GM12878 (cell line): ENCODE measurements around the gene CLDN19. TPM values are rescaled to one million over a fixed set of nuclear protein-coding genes. Genes with fewer than 3 reads are reported as not detected.
A peak's percentile ranks its signal among the peaks of the same experiment; 100 is the strongest.

Source experiments
- ATAC-seq: fragments of 200-7000 bp; cut with Tn5 transposase; 3 replicates; pipeline ENCODE4 v1.9.1; 2020; ENCODE audit warnings: mild to moderate bottlenecking, moderate library complexity
- BruUV-seq: library from RNA; stranded (reverse); fragments of 400-500 nt; replicated peaks from 2 replicates; lab custom pipeline; 2021; lab: Mats Ljungman, UMichigan
- CTCF ChIA-PET: fragments of 300-600 bp; sonication (Branson Sonifier 250); formaldehyde crosslinking; extraction: SDS; loops from one replicate; lab custom pipeline; 2021; ENCODE audit warnings: inconsistent platforms; lab: Yijun Ruan, JAX
- POLR2A ChIA-PET: fragments of 350-600 bp; formaldehyde crosslinking; extraction: SDS; loops from one replicate; lab custom pipeline; 2021; ENCODE audit warnings: inconsistent platforms; lab: Charles Lee
- RAD21 ChIA-PET: fragments of 300-600 bp; sonication (Branson Sonifier 250); formaldehyde crosslinking; loops from one replicate; lab custom pipeline; 2023; ENCODE audit warnings: antibody characterized with exemption; ENCODE audit not compliant: unreplicated experiment; lab: Charles Lee
- SMC1A ChIA-PET: fragments of 300-600 bp; sonication (Branson Sonifier 250); formaldehyde crosslinking; loops from one replicate; lab custom pipeline; 2023; ENCODE audit not compliant: unreplicated experiment, uncharacterized antibody; lab: Charles Lee
- DNase-seq: peaks from one replicate; pipeline ENCODE4 v3.0.0-alpha.2; 2011; ENCODE audit warnings: low read depth, low spot score
- FAIRE-seq: peaks from 3 replicates; lab custom pipeline; 2011; peaks lifted over from hg19 to GRCh38; lab: Jason Lieb, UNC
- H2AFZ ChIP-seq: 2 replicates; pipeline ENCODE4 v1.6.0; 2011; ENCODE audit warnings: low read depth, low read length, control low read depth; ENCODE audit not compliant: control insufficient read depth
- H3K27ac ChIP-seq: 2 replicates; pipeline ENCODE4 v1.5.1; 2011; ENCODE audit warnings: control low read depth; ENCODE audit not compliant: control insufficient read depth, insufficient read depth
- H3K27me3 ChIP-seq, 2 experiments: replicated peaks in 1 of 2; 2 replicates each; pipeline versions ENCODE4 v1.6.0 to v1.6.1; 2011; ENCODE audit warnings: low read length in 1 of 2; ENCODE audit not compliant: control insufficient read depth in 2 of 2, insufficient read depth in 2 of 2
- H3K36me3 ChIP-seq, 2 experiments: 2 replicates each; pipeline ENCODE4 v1.5.1; 2011; ENCODE audit warnings: low read length in 1 of 2; ENCODE audit not compliant: control insufficient read depth in 2 of 2, insufficient read depth in 2 of 2
- H3K4me1 ChIP-seq: 2 replicates; pipeline ENCODE4 v1.6.1; 2011; ENCODE audit warnings: mild to moderate bottlenecking, low read length, moderate library complexity, mixed read lengths; ENCODE audit not compliant: control insufficient read depth, insufficient read depth
- H3K4me2 ChIP-seq: 2 replicates; pipeline ENCODE4 v1.6.0; 2011; ENCODE audit warnings: control low read depth; ENCODE audit not compliant: control insufficient read depth, insufficient read depth
- H3K4me3 ChIP-seq: fragments of 200-600 bp; sonication (generic); 2 replicates; pipeline ENCODE4 v1.5.1; 2016
- H3K79me2 ChIP-seq: 2 replicates; pipeline ENCODE4 v1.6.0; 2011; ENCODE audit warnings: low read length; ENCODE audit not compliant: control insufficient read depth, insufficient read depth
- H3K9ac ChIP-seq: 2 replicates; pipeline ENCODE4 v1.8.0; 2011; ENCODE audit warnings: low read length, control low read depth, mixed read lengths; ENCODE audit not compliant: control insufficient read depth, insufficient read depth
- H3K9me3 ChIP-seq: replicated peaks from 3 replicates; pipeline ENCODE4 v1.5.1; 2011; ENCODE audit warnings: mild to moderate bottlenecking, low read length; ENCODE audit not compliant: control insufficient read depth, insufficient read depth
- H4K20me1 ChIP-seq: 2 replicates; pipeline ENCODE4 v1.6.0; 2011; ENCODE audit not compliant: control insufficient read depth, insufficient read depth
- CBX5 ChIP-seq: sonication (generic); IDR thresholded peaks from 2 replicates; pipeline ENCODE4 v1.6.1; 2016; ENCODE audit warnings: low read depth, moderate library complexity, mild to moderate bottlenecking, inconsistent platforms
- CHD1 ChIP-seq: IDR thresholded peaks from 2 replicates; pipeline ENCODE4 v1.6.1; 2012; ENCODE audit warnings: low read depth, low read length, improper control_type of control experiment
- HSF1 ChIP-seq: fragments of 150-350 bp; IDR thresholded peaks from 2 replicates; pipeline ENCODE4 v1.6.1; 2014; ENCODE audit warnings: mild to moderate bottlenecking, low read depth, low read length
- KAT2A ChIP-seq: conservative IDR thresholded peaks from 2 replicates; pipeline ENCODE4 v1.6.1; 2011; ENCODE audit warnings: low read depth, low read length; ENCODE audit not compliant: control insufficient read depth
- MAX ChIP-seq: IDR thresholded peaks from 2 replicates; pipeline ENCODE4 v1.6.1; 2012; ENCODE audit warnings: low read depth, low read length, improper control_type of control experiment
- NBN ChIP-seq: fragments of 450-650 bp; IDR thresholded peaks from 2 replicates; pipeline ENCODE4 v1.6.1; 2016
- NR2C1 ChIP-seq: fragments of 450-650 bp; IDR thresholded peaks from 2 replicates; pipeline ENCODE4 v1.6.1; 2017; ENCODE audit warnings: antibody characterized with exemption, mild to moderate bottlenecking, moderate library complexity
- PBX3 ChIP-seq: IDR thresholded peaks from 2 replicates; pipeline ENCODE4 v1.6.1; 2011; ENCODE audit warnings: mild to moderate bottlenecking, low read depth, low read length, moderate library complexity; ENCODE audit not compliant: insufficient replicate concordance
- PKNOX1 ChIP-seq: fragments of 450-650 bp; IDR thresholded peaks from 2 replicates; pipeline ENCODE4 v1.6.1; 2016; ENCODE audit warnings: mild to moderate bottlenecking
- POLR2A ChIP-seq: IDR thresholded peaks from 2 replicates; pipeline ENCODE4 v1.6.1; 2011; ENCODE audit warnings: low read depth, mild to moderate bottlenecking, low read length
- POLR2AphosphoS5 ChIP-seq: IDR thresholded peaks from 2 replicates; pipeline ENCODE4 v1.6.1; 2011; ENCODE audit warnings: mild to moderate bottlenecking, low read length, inconsistent platforms
- POU2F2 ChIP-seq: IDR thresholded peaks from 3 replicates; pipeline ENCODE4 v1.6.1; 2011; ENCODE audit warnings: low read depth, mild to moderate bottlenecking, low read length, borderline replicate concordance
- RB1 ChIP-seq: fragments of 450-650 bp; formaldehyde crosslinking; IDR thresholded peaks from 2 replicates; pipeline ENCODE4 v1.6.1; 2017; ENCODE audit warnings: mild to moderate bottlenecking, borderline replicate concordance
- RUNX3 ChIP-seq: IDR thresholded peaks from 2 replicates; pipeline ENCODE4 v1.6.1; 2012; ENCODE audit warnings: low read length, inconsistent platforms
- SMAD5 ChIP-seq: IDR thresholded peaks from 2 replicates; pipeline ENCODE4 v1.6.1; 2016; ENCODE audit warnings: antibody characterized with exemption, low read depth
- TCF12 ChIP-seq: IDR thresholded peaks from 2 replicates; pipeline ENCODE4 v1.6.1; 2011; ENCODE audit warnings: low read depth, mild to moderate bottlenecking, low read length
- TCF3 ChIP-seq: IDR thresholded peaks from 2 replicates; pipeline ENCODE4 v1.6.1; 2012; ENCODE audit warnings: low read depth, mild to moderate bottlenecking, low read length, borderline replicate concordance; ENCODE audit not compliant: insufficient read depth
- YY1 ChIP-seq: IDR thresholded peaks from 2 replicates; pipeline ENCODE4 v1.6.1; 2011; ENCODE audit warnings: low read depth, mild to moderate bottlenecking, low read length
- ZNF207 ChIP-seq: fragments of 450-650 bp; IDR thresholded peaks from 2 replicates; pipeline ENCODE4 v1.6.1; 2014; ENCODE audit warnings: antibody characterized with exemption, mild to moderate bottlenecking, borderline replicate concordance
- ZZZ3 ChIP-seq: IDR thresholded peaks from 2 replicates; pipeline ENCODE4 v1.6.1; 2011; ENCODE audit warnings: low read depth; ENCODE audit not compliant: control insufficient read depth, insufficient read length
- WGBS: methylation state at CpG from one replicate; pipeline ENCODE4 v1.1.6; 2016; ENCODE audit warnings: low lambda C conversion rate; ENCODE audit not compliant: insufficient replicate concordance, insufficient coverage; ENCODE audit errors: missing lambda C conversion rate; 5-methylcytosine and 5-hydroxymethylcytosine counted together
- in situ Hi-C: fragments of 300-500 bp; cut with MboI; formaldehyde crosslinking; loops from 9 replicates; pipeline ENCODE4 v1.14.3; 2018; ENCODE audit warnings: mixed read lengths
- intact Hi-C: fragments of 100-400 bp; cut with micrococcal nuclease; formaldehyde crosslinking; loops from one replicate; pipeline ENCODE4 v1.14.2; 2022; ENCODE audit not compliant: unreplicated experiment
- polyA plus RNA-seq, 11 experiments: library from polyadenylated mRNA; depleted of rRNA in 4 of 11; unstranded in 6 of 11; stranded (reverse) in 5 of 11; fragments of >200 nt; fragmentation: Nextera tagmentation in 4 of 11; fragmentation: Illumina TruSeq in 1 of 11; extraction: Ambion mirVana in 4 of 11; extraction: Trizol in 1 of 11; gene quantifications; 1 replicate in 1 of 11; 2 replicates in 10 of 11; pipeline versions ENCODE4 v1.2.1 to v1.2.3, GENCODE V29; 2011 to 2016; ENCODE audit warnings: inconsistent platforms in 2 of 11, missing spikeins in 2 of 11, low read depth in 1 of 11
- total RNA-seq, 4 experiments: library from RNA; depleted of rRNA in 3 of 4; stranded (reverse); fragments of >200 nt in 3 of 4; fragmentation: Illumina TruSeq in 1 of 4; extraction: Trizol in 1 of 4; gene quantifications; 2 replicates each; pipeline versions ENCODE4 v1.2.1 to v1.2.3, GENCODE V29; 2013 to 2021

Gene CLDN19
- total and polyA plus RNA-seq, 10 of the 15 experiments (the other 5 are each of a cell fraction or from before 2014, with no cell fraction given), result not detected

- peaks cover 64% of the 10 kb centered on the region for H3K79me2 ChIP-seq
- WGBS, result 1% methylated on average over 61 of the region's 82 CpGs
- TF ChIP-seq KAT2A (no peak), CBX5 (no peak), TCF12 (no peak), YY1 (peak; percentile 72), NBN (peak; percentile 72; the same call in 1 of the 2 replicates), ZNF207 (peak; percentile 47; the same call in 1 of the 2 replicates), MAX (peak; percentile 23; the same call in 1 of the 2 replicates), POU2F2 (peak; percentile 77; the same call in 2 of the 3 replicates), ZZZ3 (no peak), HSF1 (no peak), CHD1 (no peak), POLR2A (peak; percentile 99), SMAD5 (peak; percentile 84; the same call in 1 of the 2 replicates), RB1 (peak; percentile 69; the same call in 1 of the 2 replicates), RUNX3 (peak; percentile 53), PBX3 (peak; percentile 24), PKNOX1 (peak; percentile 88), TCF3 (peak; percentile 38; the same call in 1 of the 2 replicates), POLR2AphosphoS5 (peak; percentile 97), NR2C1 (no peak)
Observed at GRCh38 chr1:42766741-42767509, 26.9 kb upstream of the CLDN19 start, which contains the start of the genes C1orf50 and P3H1. C1orf50 (plus strand) TSS chr1:42767249; CDS start chr1:42767312, 63 bp downstream. P3H1 (minus strand) TSS chr1:42767028; CDS start chr1:42766971, 57 bp downstream.

More at GRCh38 chr1:42766741-42767509, 26.9 kb upstream of the CLDN19 start, which contains the start of the genes C1orf50 and P3H1:
- Histone ChIP-seq H3K9ac (peak within 1 kb of the TSS; percentile 84), H4K20me1 (no peaks in the 10 kb centered on the region), H3K4me1 (peaks cover 4% of the 10 kb centered on the region; the same call in 1 of the 2 replicates), H3K27me3 (no peaks in the 10 kb centered on the region), H3K4me3 (peak within 1 kb of the TSS; percentile 95), H3K27ac (peak within 1 kb of the TSS; percentile 84), H3K9me3 (no peaks in the 10 kb centered on the region), H3K36me3 (peaks cover 0 to 6% of the 10 kb centered on the region in 2 experiments; a peak in 1 of 4 replicates), H3K4me2 (peak within 1 kb of the TSS; percentile 90), H2AFZ (peak within 1 kb of the TSS; percentile 94)
- in situ Hi-C loops (no loop called here), intact Hi-C loops (loop anchor here (2.0 to 5.0 kb wide), 3 partner anchors 50 to 85 kb away; partner anchors contain the start of genes ERMAP, SVBP, YBX1 and ZNF691)
- BruUV-seq, result TSS peak; percentile 81
- ChIA-PET SMC1A (interaction anchor here (0.7 to 4.0 kb wide), 15 partner anchors 10 to 307 kb away, joined by 3 to 21 read pairs (median 4); partner anchors contain the start of genes PPIH, YBX1 and ZNF691), POLR2A (interaction anchor here (0.5 to 3.8 kb wide), 32 partner anchors 10 to 885 kb away, joined by 3 to 53 read pairs (median 4); partner anchors contain the start of genes CFAP57, EBNA1BP2, ERMAP and KDM4A), CTCF (interaction anchor here (0.6 to 6.5 kb wide), 18 partner anchors 9 to 315 kb away, joined by 3 to 28 read pairs (median 4); partner anchors contain the start of gene ZNF691), RAD21 (interaction anchor here (0.6 to 4.3 kb wide), 18 partner anchors 12 to 423 kb away, joined by 3 to 25 read pairs (median 5); partner anchors contain the start of genes CCDC30, ERMAP, PPIH and SVBP)
- DNase-seq (peak; percentile 93), FAIRE-seq (peak; percentile 91), ATAC-seq (peak; percentile 93)
